CD4-positive, CD25-positive, alpha-beta regulatory T cell (primary cell): ENCODE results near the gene C3orf49. TPM values are rescaled to one million over a fixed set of nuclear protein-coding genes. Genes with fewer than 3 reads are reported as not detected.

Source experiments
- ATAC-seq, 2 donors: fragments of 150-1000 bp; cut with Tn5 transposase; one replicate each; pipeline ENCODE4 v1.10.0; 2021; ENCODE audit warnings: low read depth in 2 of 2, moderate number of reproducible peaks in 2 of 2, moderate library complexity in 1 of 2
- DNase-seq, 3 donors: peaks; one replicate each; pipeline versions ENCODE4 v3.0.0 to v3.0.0-alpha.2; 2012 to 2022; ENCODE audit warnings: mixed read lengths in 1 of 3
- H3K27ac ChIP-seq: one replicate; pipeline ENCODE4 v1.7.0; 2013; ENCODE audit warnings: mild to moderate bottlenecking, low read length; ENCODE audit not compliant: insufficient read depth, poor library complexity, severe bottlenecking
- H3K27me3 ChIP-seq: one replicate; pipeline ENCODE4 v1.7.0; 2013; ENCODE audit warnings: low read length; ENCODE audit not compliant: control insufficient read depth, insufficient read depth
- H3K36me3 ChIP-seq: one replicate; pipeline ENCODE4 v1.7.0; 2013; ENCODE audit warnings: mild to moderate bottlenecking, low read length, moderate library complexity; ENCODE audit not compliant: control insufficient read depth, insufficient read depth
- H3K4me1 ChIP-seq: 2 replicates; pipeline ENCODE4 v1.7.0; 2013; ENCODE audit warnings: mild to moderate bottlenecking, low read length; ENCODE audit not compliant: insufficient read depth, control insufficient read depth, poor library complexity, severe bottlenecking
- H3K4me3 ChIP-seq: one replicate; pipeline ENCODE4 v1.7.0; 2013; ENCODE audit warnings: low read depth, mild to moderate bottlenecking, low read length, moderate library complexity
- H3K9me3 ChIP-seq, 2 experiments: 1 replicate in 1 of 2; 2 replicates in 1 of 2; pipeline ENCODE4 v1.7.0; 2013; ENCODE audit warnings: low read length in 2 of 2, mild to moderate bottlenecking in 1 of 2, moderate library complexity in 1 of 2; ENCODE audit not compliant: control insufficient read depth in 2 of 2
- H3K27ac Mint-ChIP-seq, 3 donors: one replicate each; pipeline ENCODE4 v1.8.0; 2020 to 2022; ENCODE audit warnings: mild to moderate bottlenecking in 3 of 3, mixed read lengths in 3 of 3, moderate library complexity in 2 of 3
- H3K27me3 Mint-ChIP-seq: one replicate; pipeline ENCODE4 v1.8.0; 2022; ENCODE audit warnings: mild to moderate bottlenecking, mixed read lengths
- H3K36me3 Mint-ChIP-seq: one replicate; pipeline ENCODE4 v1.8.0; 2020; ENCODE audit warnings: mixed read lengths
- H3K4me1 Mint-ChIP-seq, 4 donors: one replicate each; pipeline ENCODE4 v1.8.0; 2020 to 2022; ENCODE audit warnings: mixed read lengths in 4 of 4, mild to moderate bottlenecking in 1 of 4
- H3K4me3 Mint-ChIP-seq, 4 donors: one replicate each; pipeline ENCODE4 v1.8.0; 2020 to 2022; ENCODE audit warnings: mild to moderate bottlenecking in 4 of 4, mixed read lengths in 4 of 4, moderate library complexity in 3 of 4
- H3K9me3 Mint-ChIP-seq, 7 donors: one replicate each; pipeline ENCODE4 v1.8.0; 2020 to 2022; ENCODE audit warnings: mixed read lengths in 7 of 7, mild to moderate bottlenecking in 3 of 7, moderate library complexity in 2 of 7
- polyA plus RNA-seq, 4 donors: library from polyadenylated mRNA; unstranded; fragments of 300-500 nt; fragmentation: Illumina TruSeq; gene quantifications; one replicate each; pipeline ENCODE4 v1.2.3, GENCODE V29; 2021
- total RNA-seq: library from RNA; stranded (reverse); gene quantifications from one replicate; pipeline ENCODE4 v1.2.3, GENCODE V29; 2022

C3orf49 gene
- total and polyA plus RNA-seq, 5 donors from 2014 or later = not detected

DNA sequence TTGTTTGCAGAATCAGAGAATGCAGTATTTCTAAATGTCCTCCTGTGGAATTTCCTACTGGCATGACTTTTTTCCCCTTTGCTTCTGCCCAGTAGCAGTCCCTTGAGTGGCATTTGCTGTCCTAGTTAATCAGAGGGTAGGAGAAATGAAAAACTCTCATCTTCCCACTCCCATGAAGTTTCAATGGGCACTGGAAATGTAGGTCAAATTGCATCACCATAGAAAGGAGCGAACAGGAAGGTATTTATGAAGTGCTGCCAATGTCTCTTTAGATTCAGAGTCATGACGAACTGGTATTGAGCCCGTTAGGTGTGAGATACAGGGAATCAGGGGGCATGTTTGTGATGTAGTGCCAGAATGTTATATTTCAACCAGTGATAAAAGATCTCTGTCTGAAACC, 67.8 kb downstream of the C3orf49 start:
- DNase-seq = no peak
- Mint-ChIP-seq H3K27me3 (no peaks in the 10 kb centered on the region), H3K4me1 (peaks cover 20 to 46% (median 31%) of the 10 kb centered on the region in 4 donors), H3K4me3 (no peak overlapping the region), H3K27ac (peak overlapping the region in 2 of 3 donors; percentile 31 to 44), H3K9me3 (no peaks in the 10 kb centered on the region), H3K36me3 (peaks cover 8% of the 10 kb centered on the region)
- no peak for ATAC-seq
- Histone ChIP-seq H3K36me3 (no peaks in the 10 kb centered on the region), H3K9me3 (no peaks in the 10 kb centered on the region), H3K4me3 (no peak overlapping the region), H3K27me3 (no peaks in the 10 kb centered on the region), H3K4me1 (no peaks in the 10 kb centered on the region), H3K27ac (no peak overlapping the region)

DNA sequence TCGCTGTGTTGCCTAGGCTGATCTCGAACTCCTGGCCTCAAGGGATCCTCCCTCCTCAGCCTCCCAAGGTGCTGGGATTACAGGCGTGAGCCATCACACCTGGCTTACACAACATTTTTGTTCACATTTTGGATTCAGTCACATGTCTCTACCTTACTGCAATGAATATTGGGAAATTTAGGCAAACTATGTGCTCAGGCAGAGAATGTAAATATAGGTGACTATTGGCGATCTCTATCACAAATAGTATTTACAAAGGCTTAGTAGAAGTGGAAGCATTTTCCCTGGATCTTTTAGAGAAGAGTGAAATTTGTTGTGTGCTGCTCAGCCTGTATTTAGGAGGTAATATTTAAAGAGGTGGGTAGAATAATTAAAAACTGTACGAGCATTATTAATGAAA, 72.4 kb downstream of the C3orf49 start:
- H3K4me3 Mint-ChIP-seq = no peak overlapping the region
- H3K27me3 Mint-ChIP-seq = no peaks in the 10 kb centered on the region
- no peaks in the 10 kb centered on the region for H3K27me3 ChIP-seq
- H3K9me3 ChIP-seq = no peaks in the 10 kb centered on the region
- H3K4me3 ChIP-seq = no peak overlapping the region
- ATAC-seq (no peak), DNase-seq (no peak)
- peaks cover 23 to 54% (median 35%) of the 10 kb centered on the region in 4 donors for H3K4me1 Mint-ChIP-seq
- peaks cover 4% of the 10 kb centered on the region for H3K36me3 ChIP-seq
- H3K4me1 ChIP-seq = peaks cover 7% of the 10 kb centered on the region
- no peaks in the 10 kb centered on the region for H3K9me3 Mint-ChIP-seq
- H3K27ac ChIP-seq = no peak overlapping the region
- H3K27ac Mint-ChIP-seq = no peak overlapping the region
- H3K36me3 Mint-ChIP-seq = peaks cover 8% of the 10 kb centered on the region

DNA sequence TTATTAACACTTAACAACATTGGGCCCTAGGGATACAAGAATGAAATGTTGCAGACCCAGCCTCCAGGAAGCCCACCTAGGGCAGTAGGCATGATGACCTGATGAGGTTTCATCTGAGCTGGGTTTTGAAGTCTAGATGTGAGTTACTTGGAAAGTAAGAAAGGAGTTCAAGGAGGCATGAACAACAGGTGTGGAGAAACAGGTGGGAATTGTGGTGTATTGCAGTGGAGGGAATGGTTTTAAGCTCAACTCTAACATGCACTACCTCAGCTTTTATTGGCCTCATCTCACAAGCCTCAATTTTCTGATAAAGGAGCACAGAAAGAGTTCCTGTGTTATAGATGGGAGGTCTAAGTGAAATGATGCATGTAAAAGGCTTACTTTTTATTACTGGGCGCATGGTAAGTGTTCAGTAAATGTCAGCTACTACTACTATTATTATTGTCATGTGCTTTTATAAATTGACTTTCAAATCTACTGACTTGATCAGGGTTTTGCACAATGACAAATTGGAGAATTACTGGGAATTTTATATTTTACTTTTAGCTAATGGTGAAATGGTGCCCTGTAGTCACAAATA, 73.8 kb downstream of the C3orf49 start:
- H3K4me3 ChIP-seq = no peak overlapping the region
- no peak for DNase-seq
- Mint-ChIP-seq H3K36me3 (peaks cover 8% of the 10 kb centered on the region), H3K9me3 (no peaks in the 10 kb centered on the region), H3K4me3 (no peak overlapping the region), H3K4me1 (peaks cover 17 to 53% (median 35%) of the 10 kb centered on the region in 4 donors), H3K27me3 (no peaks in the 10 kb centered on the region), H3K27ac (peak overlapping the region in 2 of 3 donors; percentile 3 to 7)
- H3K9me3 ChIP-seq = no peaks in the 10 kb centered on the region
- ATAC-seq = no peak
- H3K27me3 ChIP-seq = no peaks in the 10 kb centered on the region
- H3K36me3 ChIP-seq = peaks cover 4% of the 10 kb centered on the region
- H3K4me1 ChIP-seq = peaks cover 7% of the 10 kb centered on the region
- no peak overlapping the region for H3K27ac ChIP-seq

DNA sequence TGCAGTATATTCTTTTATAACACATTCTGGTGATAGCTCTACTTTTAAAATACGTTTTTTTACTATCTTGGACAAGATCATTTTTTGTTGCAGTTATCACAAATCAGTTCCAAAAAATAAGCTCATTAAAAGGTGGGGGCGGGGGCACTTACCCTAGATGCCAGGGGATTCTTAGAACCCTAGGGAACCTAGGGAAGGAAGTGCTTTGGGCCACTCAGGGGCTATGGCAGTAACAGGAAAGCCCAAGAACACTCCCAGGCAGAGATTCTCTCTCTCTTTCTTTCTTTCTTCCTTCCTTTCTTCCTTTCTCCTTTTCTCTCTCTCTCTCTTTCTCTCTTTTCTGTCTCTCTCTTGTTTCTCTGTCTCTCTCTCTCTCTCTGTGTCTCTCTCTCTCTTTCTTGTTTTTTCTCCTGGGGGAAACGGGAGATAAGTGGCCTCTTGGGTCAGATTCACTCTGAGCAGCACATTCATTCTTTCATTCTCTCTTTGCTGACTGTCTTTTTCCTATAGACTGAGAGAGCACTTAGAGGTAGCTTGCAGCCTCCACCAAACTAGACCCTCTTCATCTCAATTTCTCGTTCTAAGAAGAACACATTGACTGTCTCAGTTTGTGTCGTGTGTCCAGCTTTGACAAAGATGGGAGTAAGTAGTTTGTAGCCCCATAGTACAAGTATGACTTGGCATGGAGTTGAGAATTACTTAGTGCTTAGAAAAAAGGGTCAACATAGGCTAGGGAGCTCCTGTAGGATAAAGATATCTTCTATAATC, 76.5 kb downstream of the C3orf49 start:
- Mint-ChIP-seq H3K27ac (peak overlapping the region in 2 of 3 donors; percentile 8 to 9), H3K4me1 (peaks cover 22 to 71% (median 41%) of the 10 kb centered on the region in 4 donors)

DNA sequence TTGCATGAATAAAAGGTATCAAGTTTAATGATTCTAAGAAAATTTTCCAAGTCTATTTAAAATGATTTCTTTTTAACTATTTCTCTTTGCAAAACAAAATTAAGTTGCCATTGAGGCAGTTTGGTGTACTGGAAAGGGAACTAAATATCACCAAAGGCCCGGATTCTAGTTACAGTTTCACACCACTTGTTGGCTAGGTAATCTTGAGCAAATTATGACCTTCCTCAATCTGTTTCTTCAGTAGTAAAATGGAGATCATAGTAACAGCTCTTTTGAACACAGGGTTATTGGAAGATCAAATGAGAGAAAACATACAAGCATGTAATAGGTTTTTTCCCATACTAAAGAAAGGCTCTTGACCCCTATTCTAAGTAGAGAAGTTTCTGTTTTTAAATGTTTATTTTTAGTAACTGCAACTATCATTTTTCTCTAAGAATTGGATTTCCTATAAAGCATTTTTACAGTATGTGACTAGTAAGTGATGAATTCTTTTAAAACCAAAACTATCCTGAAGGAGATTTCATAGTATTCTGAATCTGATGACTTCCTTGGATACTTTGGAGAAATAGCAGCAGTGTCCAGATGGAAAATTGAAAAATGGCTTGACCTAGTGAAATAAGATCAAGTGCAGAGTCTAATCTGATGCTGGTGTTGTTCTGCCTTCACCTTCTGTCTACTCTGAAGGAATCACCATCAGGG, 77.4 kb downstream of the C3orf49 start:
- ATAC-seq (no peak), DNase-seq (no peak)
- Mint-ChIP-seq H3K4me3 (no peak overlapping the region), H3K4me1 (peaks cover 22 to 70% (median 40%) of the 10 kb centered on the region in 4 donors), H3K9me3 (no peaks in the 10 kb centered on the region), H3K27me3 (no peaks in the 10 kb centered on the region), H3K27ac (no peak overlapping the region), H3K36me3 (peaks cover 22% of the 10 kb centered on the region)
- Histone ChIP-seq H3K27me3 (no peaks in the 10 kb centered on the region), H3K9me3 (no peaks in the 10 kb centered on the region), H3K27ac (no peak overlapping the region), H3K4me1 (peaks cover 7% of the 10 kb centered on the region), H3K4me3 (no peak overlapping the region), H3K36me3 (peaks cover 32% of the 10 kb centered on the region)

More for the DNA sequence above, 76.5 kb downstream of the C3orf49 start:
- H3K4me1 ChIP-seq = peaks cover 7% of the 10 kb centered on the region
- Mint-ChIP-seq H3K9me3 (no peaks in the 10 kb centered on the region), H3K36me3 (peaks cover 21% of the 10 kb centered on the region), H3K27me3 (no peaks in the 10 kb centered on the region), H3K4me3 (peak overlapping the region in 1 of 4 donors; percentile 39)
- no peaks in the 10 kb centered on the region for H3K9me3 ChIP-seq
- DNase-seq (no peak), ATAC-seq (no peak)
- no peak overlapping the region for H3K27ac ChIP-seq
- H3K36me3 ChIP-seq = peaks cover 24% of the 10 kb centered on the region
- H3K27me3 ChIP-seq = no peaks in the 10 kb centered on the region
- H3K4me3 ChIP-seq = no peak overlapping the region

Other genes starting within 250 kb of the C3orf49 start
- not detected for gene SNTN, start 166.6 kb upstream of the C3orf49 start, total RNA-seq
- not detected for gene SNTN, start 166.6 kb upstream of the C3orf49 start, polyA plus RNA-seq
- 37.3 TPM for gene THOC7, start 44.5 kb downstream of the C3orf49 start, total RNA-seq
- 10 to 100 TPM; 73.8 to 96.7 (median 85.4) TPM for gene THOC7, start 44.5 kb downstream of the C3orf49 start, polyA plus RNA-seq
- 249 TPM for gene ATXN7, start 44.6 kb downstream of the C3orf49 start, total RNA-seq
- gene ATXN7, start 44.6 kb downstream of the C3orf49 start, polyA plus RNA-seq = 10 to 100 TPM; 20.0 to 28.7 (median 23.4) TPM
- gene SCAANT1, start 93.1 kb downstream of the C3orf49 start, total RNA-seq = 4.7 TPM
- gene SCAANT1, start 93.1 kb downstream of the C3orf49 start, polyA plus RNA-seq = not detected
- gene PSMD6, start 204.2 kb downstream of the C3orf49 start, total RNA-seq = 86.7 TPM
- 100 to 1,000 TPM; 119 to 139 (median 124) TPM for gene PSMD6, start 204.2 kb downstream of the C3orf49 start, polyA plus RNA-seq